RKO (cell line): ENCODE measurements around the gene PDS5B.
"Not testable (repeated sequence)": the region's sequence is repeated elsewhere in the genome, so short reads cannot be mapped to it uniquely, and the experiment has no call there.

ENCODE experiments used
- DNase-seq: peaks from one replicate; pipeline ENCODE4 v3.0.0-alpha.2; 2016; ENCODE audit warnings: low spot score

PDS5B gene

GRCh38 chr13:32586080-32586900, at the start of gene PDS5B:
TSS of gene PDS5B (plus strand) at chr13:32586452. CDS start at chr13:32648773, 62,321 bp downstream.
- peak; percentile 93 for DNase-seq

GRCh38 chr13:32537580-32538142, 48.6 kb upstream of the PDS5B start:
- peak; percentile 44 for DNase-seq

- peak; percentile 80 for DNase-seq
Observed at GRCh38 chr13:32538143-32538620, 48.1 kb upstream of the PDS5B start.

GRCh38 chr13:32538621-32539246, 47.5 kb upstream of the PDS5B start, which contains the start of gene N4BP2L2:
TSS of gene N4BP2L2 (minus strand) at chr13:32538795. CDS start at chr13:32537027, 1,768 bp downstream.
- DNase-seq: peak; percentile 98

GRCh38 chr13:32542221-32542620, 44.0 kb upstream of the PDS5B start:
- DNase-seq: no peak

GRCh38 chr13:32545083-32545482, 41.2 kb upstream of the PDS5B start:
- no peak for DNase-seq

GRCh38 chr13:32548837-32549236, 37.4 kb upstream of the PDS5B start:
- no peak for DNase-seq

GRCh38 chr13:32549788-32550187, 36.5 kb upstream of the PDS5B start:
- no peak for DNase-seq

GRCh38 chr13:32553720-32554119, 32.5 kb upstream of the PDS5B start:
- no peak for DNase-seq

GRCh38 chr13:32555613-32556012, 30.6 kb upstream of the PDS5B start:
- DNase-seq: no peak

GRCh38 chr13:32560842-32561241, 25.4 kb upstream of the PDS5B start:
- not testable (repeated sequence) for DNase-seq

GRCh38 chr13:32575687-32576086, 10.6 kb upstream of the PDS5B start:
- not testable (repeated sequence) for DNase-seq

GRCh38 chr13:32577032-32577431, 9.2 kb upstream of the PDS5B start:
- no peak for DNase-seq

- peak; percentile 57 for DNase-seq
Observed at GRCh38 chr13:32581177-32581786, 5.0 kb upstream of the PDS5B start.

- DNase-seq: no peak
Observed at GRCh38 chr13:32582281-32582680, 4.0 kb upstream of the PDS5B start.

GRCh38 chr13:32582991-32583390, 3.3 kb upstream of the PDS5B start:
- DNase-seq: no peak

- no peak for DNase-seq
Observed at GRCh38 chr13:32585550-32586079, 637 bp upstream of the PDS5B start.

- peak; percentile 74 for DNase-seq
Observed at GRCh38 chr13:32587011-32587810, 959 bp downstream of the PDS5B start.

- peak; percentile 50 for DNase-seq
Observed at GRCh38 chr13:32587811-32588170, 1.5 kb downstream of the PDS5B start.

GRCh38 chr13:32588736-32589135, 2.5 kb downstream of the PDS5B start:
- DNase-seq: no peak

- no peak for DNase-seq
Observed at GRCh38 chr13:32589471-32589870, 3.2 kb downstream of the PDS5B start.
